GM23248 (cell line): ENCODE data around the gene PCDHGA1.

Experiments used
- EZH2 ChIP-seq: fragments of 200-600 bp; sonication (generic); IDR thresholded peaks from 2 replicates; pipeline ENCODE4 v1.6.1; 2018; ENCODE audit warnings: antibody characterized with exemption, mild to moderate bottlenecking; ENCODE audit not compliant: insufficient read depth, poor library complexity, severe bottlenecking
- EZH2phosphoT487 ChIP-seq: fragments of 200-600 bp; sonication (generic); IDR thresholded peaks from 2 replicates; pipeline ENCODE4 v1.6.1; 2018; ENCODE audit warnings: antibody characterized with exemption, moderate library complexity, mild to moderate bottlenecking, low read depth; ENCODE audit not compliant: insufficient read depth

GRCh38 chr5:141493500-141494422 lies 163.4 kb downstream of the PCDHGA1 start:
- TF ChIP-seq EZH2 (no peak), EZH2phosphoT487 (no peak)
